H1 (cell line): ENCODE results near the gene AGBL1. TPM values are rescaled to one million over a fixed set of nuclear protein-coding genes. Genes with fewer than 3 reads are reported as not detected.

Source experiments
- polyA plus RNA-seq, 7 experiments: library from polyadenylated mRNA; depleted of rRNA in 3 of 7; stranded (reverse) in 5 of 7; unstranded in 2 of 7; fragments of >200 nt in 5 of 7; fragments of 200-250 nt in 2 of 7; gene quantifications; 1 replicate in 5 of 7; 2 replicates in 1 of 7; 4 replicates in 1 of 7; pipeline versions ENCODE4 v1.2.1 to v1.2.3, GENCODE V29; 2011 to 2013; ENCODE audit warnings: missing spikeins in 2 of 7, mixed read lengths in 2 of 7
- total RNA-seq: library from RNA; stranded (reverse); fragmentation: NEBNext Ultra II Directional; extraction: Animal tissue kit (Norgen Biotek cat#: 25700); gene quantifications from 2 replicates; pipeline ENCODE4 v1.2.1, GENCODE V29; 2021
- TF ChIP-seq, protein P1 (sequence below): IDR thresholded peaks from 2 replicates; pipeline ENCODE4 v1.6.1; 2012; ENCODE audit warnings: low read length, inconsistent platforms

AGBL1 gene
- total and polyA plus RNA-seq, 2 of the 8 experiments (the other 6 are each of a cell fraction or from before 2014, with no cell fraction given): not detected

DNA sequence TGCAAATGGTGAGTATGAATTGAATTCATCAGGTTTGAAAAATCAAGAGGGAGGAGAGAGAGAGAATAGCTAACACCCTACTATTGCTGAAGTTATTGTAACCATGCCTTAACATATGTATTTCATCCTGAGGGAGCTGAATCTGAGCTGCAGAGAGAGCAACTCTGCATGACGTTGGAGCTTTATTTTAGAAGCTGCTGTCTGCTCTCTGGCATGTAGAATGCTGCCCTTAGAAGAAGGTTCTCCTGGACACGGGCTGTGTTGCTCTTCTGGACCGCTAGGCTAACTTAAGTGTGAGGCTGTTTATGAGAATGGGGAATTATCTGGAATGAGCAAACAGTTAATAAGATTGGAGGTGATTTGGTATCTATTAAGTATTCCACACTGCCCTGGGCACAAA, 814.6 kb downstream of the AGBL1 start (continued):
- TF ChIP-seq, protein P1, sequence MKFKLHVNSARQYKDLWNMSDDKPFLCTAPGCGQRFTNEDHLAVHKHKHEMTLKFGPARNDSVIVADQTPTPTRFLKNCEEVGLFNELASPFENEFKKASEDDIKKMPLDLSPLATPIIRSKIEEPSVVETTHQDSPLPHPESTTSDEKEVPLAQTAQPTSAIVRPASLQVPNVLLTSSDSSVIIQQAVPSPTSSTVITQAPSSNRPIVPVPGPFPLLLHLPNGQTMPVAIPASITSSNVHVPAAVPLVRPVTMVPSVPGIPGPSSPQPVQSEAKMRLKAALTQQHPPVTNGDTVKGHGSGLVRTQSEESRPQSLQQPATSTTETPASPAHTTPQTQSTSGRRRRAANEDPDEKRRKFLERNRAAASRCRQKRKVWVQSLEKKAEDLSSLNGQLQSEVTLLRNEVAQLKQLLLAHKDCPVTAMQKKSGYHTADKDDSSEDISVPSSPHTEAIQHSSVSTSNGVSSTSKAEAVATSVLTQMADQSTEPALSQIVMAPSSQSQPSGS: no peak
